ENCODE results near the gene VRK1.

The VRK1 gene

GRCh38 chr14:96915478-96915877, 118.3 kb downstream of the VRK1 start:
- FAIRE-seq (no peak), DNase-seq (ENCODE audit: insufficient read length, low spot score) (no peak)
- no peak for TF ChIP-seq CTCF (IDR thresholded peaks at IDR 0.05; ENCODE audit: insufficient read depth, missing control alignments)

DNA sequence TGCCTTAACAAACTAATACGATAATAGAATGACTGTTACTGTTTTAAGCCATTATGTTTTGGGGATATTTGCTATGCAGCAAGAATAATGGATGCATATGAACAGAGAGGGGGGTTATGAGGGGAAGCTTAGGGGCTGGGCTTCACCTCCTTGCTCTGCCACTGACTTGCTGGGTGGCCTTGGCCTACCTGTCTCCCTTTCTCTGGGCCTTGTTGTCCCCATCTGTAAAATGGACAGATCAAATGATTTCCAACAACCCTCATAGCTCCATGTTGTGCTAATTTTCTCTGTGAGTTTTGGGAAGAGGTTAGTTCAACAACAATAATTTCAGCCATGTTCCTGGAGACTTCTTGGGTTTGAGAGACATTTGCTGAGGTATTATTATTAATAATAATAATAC, 119.6 kb downstream of the VRK1 start:
- DNase-seq (ENCODE audit: insufficient read length, low spot score): no peak
- FAIRE-seq: no peak
- TF ChIP-seq CTCF (IDR thresholded peaks at IDR 0.05; ENCODE audit: insufficient read depth, missing control alignments): no peak

- DNase-seq (ENCODE audit: insufficient read length, low spot score) (no peak), FAIRE-seq (no peak)
- TF ChIP-seq CTCF (IDR thresholded peaks at IDR 0.05; ENCODE audit: insufficient read depth, missing control alignments): no peak
Observed at GRCh38 chr14:96917442-96917963, 120.3 kb downstream of the VRK1 start.

- FAIRE-seq: no peak
- no peak for TF ChIP-seq CTCF (IDR thresholded peaks at IDR 0.05; ENCODE audit: insufficient read depth, missing control alignments)
- DNase-seq (ENCODE audit: insufficient read length, low spot score): no peak
Observed at GRCh38 chr14:96920023-96920422, 122.8 kb downstream of the VRK1 start.

DNA sequence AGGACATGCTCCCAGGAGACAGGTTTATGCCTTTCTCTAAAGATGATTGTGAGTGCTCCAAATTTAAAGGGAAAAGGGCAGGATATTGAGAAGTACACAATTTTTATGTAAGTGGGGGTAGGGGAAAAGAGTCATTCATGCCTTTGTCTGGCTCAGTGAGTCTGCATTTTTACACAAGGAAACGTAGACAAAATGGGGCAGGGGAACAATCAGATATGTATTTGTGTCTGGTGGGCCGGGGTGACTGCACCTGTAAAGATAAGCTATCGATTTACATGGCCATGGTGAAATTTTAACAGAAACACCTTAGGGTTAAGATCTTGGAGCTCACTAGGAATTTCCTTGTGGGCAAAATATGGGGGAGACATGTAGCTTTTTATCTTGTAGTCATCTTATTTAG, 123.6 kb downstream of the VRK1 start:
- FAIRE-seq: no peak
- TF ChIP-seq CTCF (IDR thresholded peaks at IDR 0.05; ENCODE audit: insufficient read depth, missing control alignments): no peak
- DNase-seq (ENCODE audit: insufficient read length, low spot score): no peak

DNA sequence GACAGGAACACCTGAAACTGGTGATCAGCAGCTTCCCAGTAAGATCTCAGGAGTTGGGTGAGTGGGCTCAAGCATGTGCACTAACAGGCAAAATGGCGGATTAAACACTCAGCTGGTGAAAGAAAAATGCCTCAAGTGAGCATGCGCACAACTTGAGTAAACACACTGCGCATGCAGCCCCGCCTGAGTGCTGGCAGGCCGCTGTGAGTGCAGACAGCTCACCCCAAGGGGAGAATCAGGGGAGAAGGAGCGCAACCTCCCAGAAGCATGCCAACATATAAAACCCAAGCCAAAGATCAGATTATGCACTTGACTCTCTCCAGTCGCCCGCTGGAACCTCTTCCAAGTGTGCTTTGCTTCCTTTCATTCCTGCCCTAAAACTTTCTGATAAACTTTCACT, 125.8 kb downstream of the VRK1 start:
- no peak for FAIRE-seq
- TF ChIP-seq CTCF (IDR thresholded peaks at IDR 0.05; ENCODE audit: insufficient read depth, missing control alignments): no peak
- no peak for DNase-seq (ENCODE audit: insufficient read length, low spot score)

- FAIRE-seq (no peak), DNase-seq (ENCODE audit: insufficient read length, low spot score) (no peak)
- no peak for TF ChIP-seq CTCF (IDR thresholded peaks at IDR 0.05; ENCODE audit: insufficient read depth, missing control alignments)
Observed at GRCh38 chr14:96925422-96925821, 128.2 kb downstream of the VRK1 start.

Measured in D721Med (cell line).